GM19372 (cell line): Measurements from ENCODE around the gene STX8.
"Not testable (repeated sequence)": the region's sequence is repeated elsewhere in the genome, so short reads cannot be mapped to it uniquely, and the experiment has no call there.

Source experiments
- ATAC-seq: cut with Tn5 transposase; IDR thresholded peaks from one replicate; pipeline ENCODE4 v1.9.1; 2021; ENCODE audit warnings: mild to moderate bottlenecking, low read depth, moderate library complexity; ENCODE audit not compliant: unreplicated experiment

The STX8 gene

DNA sequence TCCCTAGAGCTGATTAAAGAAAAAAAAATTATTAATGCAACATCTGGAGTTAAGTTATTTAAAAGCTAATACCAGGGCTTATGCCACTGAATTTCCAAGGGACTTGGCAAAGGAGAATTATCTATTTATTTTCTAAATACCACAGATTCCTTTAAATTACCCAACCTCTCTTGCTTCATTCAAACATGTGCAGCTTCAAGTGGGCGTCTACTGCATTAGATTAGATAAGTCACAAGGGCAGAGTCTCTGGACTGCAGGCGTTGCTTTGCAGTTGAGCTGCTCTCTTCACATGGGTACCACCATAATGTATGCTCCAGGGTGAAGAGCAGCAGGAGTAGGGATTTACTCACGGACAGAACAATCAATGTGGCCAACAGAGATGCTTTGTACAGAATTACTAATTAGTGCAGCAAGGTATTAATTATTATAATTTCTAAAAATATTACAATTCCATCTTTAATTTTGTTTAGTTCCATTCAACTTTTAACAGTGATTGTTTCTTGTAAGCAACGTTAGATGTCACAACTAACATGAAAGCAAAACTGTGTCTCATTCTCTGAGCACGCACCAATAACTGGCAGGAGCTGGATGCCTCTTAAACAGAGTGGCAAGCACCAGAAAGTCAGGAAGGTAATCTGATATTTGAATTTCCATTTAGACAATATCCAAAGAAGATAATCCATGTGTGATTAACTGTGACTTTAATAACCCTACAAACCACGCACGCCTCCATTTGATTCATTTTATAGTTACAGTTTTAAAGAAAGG, 214.2 kb downstream of the STX8 start:
- ATAC-seq, result no peak

DNA sequence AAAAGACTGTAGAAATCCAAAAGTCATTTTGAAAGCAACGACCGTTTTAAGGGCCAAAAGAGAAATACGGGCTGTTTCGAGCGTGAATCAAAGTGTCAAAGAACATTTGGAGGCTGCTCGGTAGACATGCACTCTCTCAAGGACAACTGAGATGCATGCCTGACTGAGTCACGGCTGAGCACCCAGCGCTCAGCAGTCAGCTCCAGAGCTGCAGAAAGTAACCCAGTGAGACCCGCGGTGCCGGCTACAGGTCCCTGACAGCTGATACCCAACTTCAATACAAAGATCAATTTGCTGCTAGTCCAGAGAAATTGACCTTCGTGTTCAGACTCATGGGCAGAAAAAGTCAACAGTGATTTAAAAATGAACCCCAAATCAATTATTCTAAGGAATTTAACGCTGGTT, 214.9 kb downstream of the STX8 start:
- no peak for ATAC-seq

DNA sequence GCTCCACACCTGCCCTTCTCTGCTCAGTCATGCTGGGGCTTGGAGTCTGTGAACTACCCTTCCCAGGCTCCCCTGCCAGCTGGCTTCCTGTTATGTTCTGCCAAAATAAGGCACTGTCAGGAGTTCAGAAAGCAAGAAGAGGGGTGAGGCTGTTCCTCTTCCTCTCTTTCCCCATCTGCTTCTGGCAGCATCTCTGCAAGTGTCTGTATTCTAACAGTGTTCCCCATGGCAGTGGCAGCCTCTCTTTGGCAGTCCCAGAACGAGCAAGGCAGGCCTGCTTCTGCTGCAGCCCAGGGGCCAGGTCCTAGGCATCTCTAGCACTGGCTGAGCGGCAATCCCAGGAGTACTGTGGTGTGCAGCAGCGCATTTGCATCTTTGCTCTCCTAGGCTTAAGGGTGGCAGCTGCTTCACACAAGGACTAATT, 219.1 kb downstream of the STX8 start:
- ATAC-seq, result no peak

DNA sequence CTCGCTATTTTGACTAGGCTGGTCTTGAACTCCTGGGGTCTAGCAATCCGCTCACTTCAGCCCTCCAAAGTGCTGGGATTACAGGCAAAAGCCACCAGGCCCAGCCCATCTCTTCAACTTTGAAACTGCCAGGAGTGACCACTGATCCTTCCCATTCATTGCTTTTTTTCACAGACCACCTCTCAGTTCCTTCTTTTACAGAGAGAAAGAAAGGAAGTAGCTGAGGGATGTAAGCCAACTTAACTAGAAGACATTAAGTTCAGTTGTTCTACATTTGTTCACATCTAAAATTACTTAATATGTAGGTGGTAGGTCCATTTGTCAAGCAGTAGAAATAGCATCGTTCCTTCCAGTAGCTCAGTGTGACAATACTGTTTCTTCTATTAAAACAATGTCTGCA, 219.8 kb downstream of the STX8 start:
- ATAC-seq, result no peak

DNA sequence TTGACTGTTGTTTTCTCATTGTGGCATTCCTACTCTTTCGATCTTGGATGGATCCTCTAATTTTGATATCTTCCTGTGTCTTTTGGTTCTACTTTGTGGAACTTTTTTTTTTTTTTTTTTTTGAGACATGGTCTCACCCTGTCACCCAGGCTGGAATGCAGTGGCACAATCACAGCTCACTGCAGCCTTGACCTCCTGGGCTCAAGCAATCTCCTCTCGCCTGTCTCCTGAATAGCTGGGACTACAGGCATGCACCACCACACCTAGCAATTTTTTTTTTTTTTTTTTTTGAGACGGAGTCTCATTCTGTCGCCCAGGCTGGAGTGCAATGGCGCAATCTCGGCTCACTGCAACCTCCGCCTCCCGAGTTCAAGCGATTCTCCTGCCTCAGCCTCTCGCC, 220.4 kb downstream of the STX8 start:
- ATAC-seq, result not testable (repeated sequence)

DNA sequence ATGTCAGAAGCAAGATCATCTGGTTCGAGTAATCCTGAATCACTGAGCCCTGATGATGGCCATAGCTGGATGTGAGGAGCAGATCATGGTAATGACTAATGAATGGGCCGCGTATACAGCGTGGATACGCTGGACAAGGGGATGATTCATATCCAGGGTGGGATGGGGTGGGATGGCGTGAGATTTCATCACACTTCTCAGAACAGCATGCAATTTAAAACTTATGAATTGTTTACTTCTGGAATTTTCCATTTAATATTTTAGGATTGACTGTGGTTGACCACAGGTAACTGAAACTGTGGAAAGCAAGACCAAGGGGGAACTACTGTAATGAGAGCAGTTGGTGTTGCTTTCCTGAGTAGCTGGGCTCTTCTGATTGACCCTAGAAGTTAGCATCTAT, 225.5 kb downstream of the STX8 start:
- ATAC-seq, result no peak

DNA sequence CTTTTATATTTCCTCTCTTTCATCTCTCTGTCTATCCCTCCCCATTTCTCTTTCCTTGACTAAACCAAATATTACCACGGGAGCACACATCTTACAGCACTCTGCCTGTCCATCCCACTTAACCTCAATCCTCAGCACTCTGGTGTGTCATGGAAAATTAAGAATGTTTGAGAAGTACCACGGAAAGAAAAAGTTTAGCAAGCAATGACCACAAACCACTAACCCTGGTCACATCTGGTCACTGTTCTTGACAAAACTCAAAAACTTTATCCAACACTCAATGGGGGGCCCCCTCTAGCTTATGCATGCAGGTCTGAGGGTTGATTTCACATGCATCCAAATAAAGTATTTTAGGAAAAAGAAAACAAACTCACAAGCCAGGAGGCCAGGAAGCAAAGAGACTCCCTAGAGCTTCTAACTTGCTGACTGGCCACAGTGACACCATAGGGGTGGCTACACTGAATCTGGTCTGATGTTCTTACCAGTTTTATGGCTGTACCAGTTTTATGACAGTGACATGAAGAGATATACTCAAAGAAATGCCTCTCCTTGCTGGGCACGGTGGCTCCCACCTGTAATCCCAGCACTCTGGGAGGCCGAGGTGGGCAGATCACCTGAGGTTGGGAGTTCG, 229.2 kb downstream of the STX8 start:
- ATAC-seq, result no peak

DNA sequence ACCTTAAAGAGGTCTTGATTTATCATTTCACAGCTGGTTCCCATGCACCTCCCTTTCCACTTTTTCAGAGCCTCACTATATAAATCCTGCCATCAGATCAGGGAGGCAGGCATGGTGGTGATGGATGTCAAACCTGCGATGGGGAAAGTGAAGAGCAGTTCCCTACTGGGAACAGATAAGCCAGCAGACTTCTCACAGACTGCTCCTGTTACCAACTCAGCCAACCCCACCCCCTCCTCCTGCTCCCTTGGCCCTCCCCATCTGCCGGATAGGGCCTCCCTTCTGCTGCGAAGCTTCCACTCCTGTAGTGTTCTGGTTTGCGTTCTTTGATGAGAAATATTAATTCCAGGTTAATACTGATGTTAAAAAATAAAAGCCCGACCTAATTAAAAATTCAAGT, 232.1 kb downstream of the STX8 start:
- no peak for ATAC-seq

DNA sequence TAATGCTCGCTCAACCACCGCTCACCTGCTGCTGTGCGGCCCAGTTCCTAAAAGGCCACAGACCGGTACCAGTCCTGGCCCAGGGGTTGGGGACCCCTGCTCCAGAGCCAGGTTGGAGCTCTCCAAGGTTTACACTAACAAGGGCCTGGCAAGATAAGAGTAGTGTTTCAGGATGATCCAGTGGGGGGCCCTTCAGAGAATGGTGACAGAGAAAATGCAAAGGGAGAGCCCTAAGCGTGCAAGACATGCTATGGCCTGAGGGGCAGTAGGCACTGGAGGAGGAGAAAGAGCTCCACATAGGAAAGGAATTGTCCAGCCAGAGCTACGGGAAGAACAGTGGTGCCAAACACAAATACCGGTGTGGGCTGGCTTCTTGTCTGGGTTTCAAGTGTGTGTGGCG, 233.4 kb downstream of the STX8 start:
- no peak for ATAC-seq

DNA sequence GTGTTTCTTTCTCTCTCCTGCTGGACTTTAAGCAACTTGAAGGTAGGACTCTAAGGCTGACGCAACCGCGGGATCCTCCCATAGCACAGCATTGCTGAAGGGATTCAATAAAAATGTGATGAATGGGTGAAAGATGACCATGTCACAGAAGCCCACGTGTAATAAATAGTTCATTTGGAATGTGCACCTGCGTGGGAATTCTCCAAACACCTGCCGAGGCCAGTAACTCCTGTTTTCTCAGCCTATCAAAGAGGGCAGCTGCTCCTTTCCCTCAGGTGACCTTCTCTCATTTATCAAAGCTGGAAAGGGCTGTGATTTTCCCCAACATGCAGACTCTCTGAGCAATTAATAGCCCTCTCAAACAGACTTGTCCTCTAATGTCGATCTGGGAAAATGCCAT, 235.7 kb downstream of the STX8 start:
- no peak for ATAC-seq

DNA sequence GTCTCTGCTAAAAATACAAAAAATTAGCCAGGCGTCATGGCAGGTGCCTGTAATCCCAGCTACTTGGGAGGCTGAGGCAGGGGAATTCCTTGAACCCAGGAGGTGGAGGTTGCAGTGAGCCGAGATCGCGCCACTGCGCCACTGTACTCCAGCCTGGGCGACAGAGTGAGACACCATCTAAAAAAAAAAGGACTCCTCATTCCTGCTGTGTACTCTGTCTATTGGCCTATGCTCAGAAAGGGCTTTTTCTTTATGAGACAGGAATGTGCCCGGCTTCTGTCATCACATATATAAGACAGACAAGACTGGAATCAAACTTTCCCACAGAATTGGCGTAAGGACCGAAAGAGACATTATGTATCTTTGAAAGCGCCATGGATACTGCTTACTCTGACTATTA, 236.1 kb downstream of the STX8 start:
- not testable (repeated sequence) for ATAC-seq

DNA sequence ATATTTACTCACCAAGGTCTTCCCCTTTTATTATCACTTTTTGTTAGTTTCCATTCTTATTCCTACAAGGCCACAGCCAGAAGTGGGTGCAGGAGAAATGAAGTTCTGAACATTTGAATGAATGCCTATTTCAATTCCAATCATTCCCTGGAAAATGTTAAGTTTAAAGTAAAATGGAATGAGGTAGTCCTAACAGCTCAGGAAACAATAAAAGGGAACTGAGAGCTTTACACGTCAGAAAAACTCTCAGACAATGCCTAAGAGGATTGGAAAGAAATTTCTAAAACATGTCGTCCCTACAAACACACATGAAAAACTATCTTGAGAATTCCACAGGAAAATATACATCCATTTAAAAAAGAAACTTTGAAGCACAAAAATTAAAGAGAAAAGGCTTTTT, 238.8 kb downstream of the STX8 start:
- no peak for ATAC-seq

DNA sequence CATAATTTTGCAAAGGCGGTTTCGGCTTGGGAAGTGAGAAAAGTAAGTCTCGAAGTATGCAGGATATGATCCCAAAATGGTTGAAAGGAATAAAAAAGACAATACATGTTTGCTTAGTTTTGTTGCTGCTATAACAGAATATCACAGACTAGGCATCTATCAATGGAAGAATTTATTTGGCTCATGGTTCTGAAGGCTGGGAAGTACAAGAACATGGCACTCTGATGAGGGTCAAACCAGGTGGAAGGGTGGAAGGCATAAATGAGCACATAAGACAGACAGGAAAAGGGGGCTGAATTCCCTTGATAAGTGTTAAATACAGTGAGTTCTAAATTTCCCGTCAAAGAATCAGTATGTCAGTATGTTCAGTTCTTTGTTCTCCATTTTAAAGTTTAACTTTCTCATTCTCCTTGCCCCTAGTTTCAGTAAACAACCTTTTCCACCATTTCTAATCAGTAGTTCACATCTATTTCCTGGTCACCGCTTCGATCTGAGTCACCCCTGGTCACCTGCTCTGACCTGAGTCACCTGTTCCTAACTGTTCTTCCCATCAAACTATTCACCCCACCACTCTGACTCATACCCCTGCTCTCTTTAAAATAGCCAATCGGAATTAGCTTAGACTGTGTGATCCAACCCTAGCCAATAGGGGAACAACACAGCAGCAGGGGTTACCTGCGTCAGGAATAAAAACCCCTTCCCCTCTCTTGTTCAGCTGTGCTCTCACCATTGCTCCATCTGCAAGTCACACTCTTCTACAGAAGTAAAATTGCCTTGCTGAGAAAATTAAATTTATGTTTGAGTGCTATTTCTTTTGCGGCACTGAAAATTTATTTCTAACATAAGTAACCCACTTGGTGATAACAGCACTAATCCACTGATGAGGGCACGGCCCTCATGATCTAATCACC, 240.8 kb downstream of the STX8 start:
- ATAC-seq, result no peak

DNA sequence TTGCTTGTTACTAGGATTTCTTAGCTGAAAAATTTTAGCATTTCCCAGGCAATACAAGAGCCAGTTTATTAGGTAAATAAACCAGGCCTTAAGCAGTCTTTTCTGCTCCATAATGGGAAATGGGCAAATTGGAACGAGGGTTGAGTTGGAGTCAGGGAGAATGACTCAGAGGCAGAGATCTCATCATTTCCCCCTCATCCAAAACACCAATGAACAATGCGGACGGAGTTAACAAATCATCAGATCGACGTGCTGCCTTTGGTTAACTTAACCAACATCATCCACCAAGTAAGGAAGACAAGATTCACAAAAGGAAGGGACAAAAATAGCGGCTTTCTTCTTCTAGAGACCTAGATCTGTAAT, 243.5 kb downstream of the STX8 start:
- ATAC-seq, result no peak

DNA sequence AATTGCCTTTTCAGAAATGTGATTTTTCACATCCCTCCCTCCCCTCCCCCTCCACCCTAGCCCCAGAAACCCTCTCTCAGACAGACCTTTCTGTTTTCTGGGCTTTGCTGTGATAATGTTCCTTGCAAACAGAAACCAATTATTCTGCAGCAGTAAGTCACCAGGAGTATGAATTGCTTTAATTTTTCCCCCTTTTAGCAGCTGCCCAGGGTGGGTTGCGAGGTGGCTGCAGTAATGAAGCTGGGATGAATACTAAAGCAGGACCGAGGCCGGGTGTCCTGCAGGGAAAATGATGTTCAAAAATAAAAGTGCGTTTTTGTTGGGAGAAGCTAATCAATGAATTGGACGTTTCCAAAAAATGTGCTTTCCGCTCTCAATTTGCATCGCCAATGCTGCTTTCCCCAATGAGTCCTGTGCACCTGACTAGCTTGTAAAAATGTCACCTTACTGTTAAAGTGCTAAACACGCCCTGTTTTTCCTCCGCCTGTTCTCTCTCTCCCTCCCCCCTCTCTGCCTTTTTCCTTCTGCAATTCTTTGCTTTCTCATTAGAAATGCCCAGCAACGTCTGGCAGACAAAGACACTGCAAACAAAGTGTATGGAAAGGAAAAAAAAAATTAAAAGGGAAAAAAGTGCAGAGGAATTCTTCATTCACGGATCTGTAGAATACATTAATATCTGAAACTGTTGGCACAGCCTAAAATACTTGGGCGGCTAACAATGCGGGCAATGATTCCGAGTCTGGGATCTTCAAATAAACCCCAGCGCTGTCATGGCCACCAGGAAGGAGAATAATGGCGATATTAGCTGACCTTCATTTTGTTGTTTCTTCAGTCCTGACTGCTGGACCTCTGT, 244.1 kb downstream of the STX8 start:
- ATAC-seq, result no peak

DNA sequence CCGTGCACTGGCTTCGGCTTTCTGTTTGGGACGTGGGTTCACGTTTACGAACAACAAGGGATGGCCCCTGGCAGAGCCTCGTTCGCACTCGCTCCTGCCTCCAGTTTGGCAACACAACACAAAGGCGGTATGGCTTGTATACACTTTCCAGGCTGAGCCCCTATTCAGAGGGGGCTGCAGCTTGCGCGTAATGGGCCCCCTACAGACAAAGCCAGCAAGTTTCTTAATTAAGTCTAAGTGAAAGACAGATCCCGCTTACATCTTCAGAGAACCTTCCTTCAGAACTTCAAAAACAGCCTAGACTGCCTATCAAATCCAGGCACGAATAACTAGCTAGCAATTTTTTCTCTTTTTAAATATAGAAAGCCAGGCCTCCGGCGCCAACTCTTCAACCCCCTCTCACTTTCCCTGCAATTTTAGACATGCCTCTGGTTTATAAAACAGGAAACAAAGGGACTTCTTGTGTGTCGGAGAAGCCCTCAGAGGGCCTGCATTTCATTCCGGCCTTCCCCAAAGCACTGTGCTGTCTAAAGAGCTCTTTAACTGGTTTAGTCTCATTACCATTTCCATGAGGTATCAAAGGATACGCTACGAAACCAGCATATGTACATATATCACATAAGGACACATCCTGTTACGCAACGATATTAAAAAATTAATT, 244.9 kb downstream of the STX8 start:
- no peak for ATAC-seq

DNA sequence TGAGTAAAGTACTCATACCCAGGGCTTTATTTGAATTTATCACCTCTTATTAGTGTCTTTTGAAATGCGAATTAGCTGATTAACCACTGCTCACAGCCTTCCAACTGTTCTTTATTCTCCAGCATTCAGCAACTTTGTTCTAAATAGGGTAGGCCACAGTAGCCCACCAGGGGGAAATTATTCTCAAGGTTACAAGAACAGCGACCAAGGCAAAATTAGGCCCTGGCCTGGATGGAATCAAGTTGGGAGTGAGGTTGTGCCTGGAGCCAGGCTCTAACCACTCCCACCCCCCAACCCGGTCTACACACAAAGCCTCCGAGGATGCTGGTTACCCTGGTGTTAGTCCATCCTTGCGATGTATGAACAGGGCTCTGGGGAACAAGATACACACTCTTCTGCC, 245.5 kb downstream of the STX8 start:
- ATAC-seq, result no peak

DNA sequence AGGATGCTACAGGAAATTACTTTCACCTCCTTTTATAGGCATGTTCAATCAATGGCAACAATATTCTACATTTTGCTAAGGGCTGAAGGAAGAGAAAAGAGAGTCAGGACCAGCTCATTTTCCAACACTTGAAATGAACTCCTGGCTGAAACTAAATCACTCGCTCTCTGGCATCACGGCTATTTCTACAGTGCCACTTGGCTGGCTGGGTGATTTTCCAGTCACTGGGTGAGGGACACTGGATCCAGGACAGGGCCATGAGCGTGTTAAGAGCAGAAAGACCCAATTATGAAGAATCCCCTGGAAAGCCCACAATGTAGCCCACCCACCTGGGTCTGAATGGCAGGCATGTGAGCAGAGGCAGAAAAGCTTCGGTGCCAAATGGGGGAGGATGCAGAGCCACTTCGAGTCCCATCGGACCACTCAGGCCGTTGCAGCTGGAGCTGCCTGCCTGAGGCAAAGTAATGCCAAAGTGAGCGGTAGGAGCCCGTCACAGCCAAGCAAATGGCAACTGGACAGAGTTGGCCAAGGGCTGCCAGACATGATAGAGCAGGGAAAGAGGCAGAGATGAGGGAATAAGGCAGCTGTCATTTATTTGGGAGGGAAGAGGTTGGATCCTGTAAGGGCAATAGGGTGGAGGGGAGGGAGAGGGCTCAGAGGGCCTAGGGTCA, 246.2 kb downstream of the STX8 start:
- no peak for ATAC-seq

DNA sequence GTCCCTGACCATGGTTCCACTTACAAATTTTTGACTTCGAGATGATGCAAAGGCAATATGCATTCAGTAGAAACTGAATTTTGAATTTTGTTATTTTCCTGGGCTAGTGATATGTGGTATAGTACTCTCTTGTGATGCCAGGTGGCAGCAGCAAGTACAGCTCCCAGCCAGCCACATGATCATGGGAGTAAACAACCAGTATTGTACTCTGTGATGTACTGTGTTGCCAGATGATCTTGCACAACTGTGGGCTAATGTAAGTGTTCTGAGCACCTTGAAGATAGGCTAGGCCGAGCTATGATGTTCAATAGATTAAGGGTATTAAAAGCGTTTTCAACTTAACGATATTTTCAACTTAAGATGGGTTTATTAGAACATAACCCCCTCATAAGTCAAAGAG, 250.8 kb downstream of the STX8 start:
- no peak for ATAC-seq
